Stimulated activated CD4-positive, alpha-beta T cell treated with anti-CD3 and anti-CD28 coated beads, Interleukin-12 subunit alpha, Interleukin-12 subunit beta, amount 100 ng/mL, for 48 hours (primary cell): ENCODE results near the gene SLC9B1.
"Not testable (repeated sequence)": the region's sequence is repeated elsewhere in the genome, so short reads cannot be mapped to it uniquely, and the experiment has no call there.

Experiments
- DNase-seq, 3 donors: peaks; one replicate each; pipeline ENCODE4 v3.0.0-alpha.2; 2020; ENCODE audit warnings: low read depth in 2 of 3, low spot score in 1 of 3

Gene SLC9B1

DNA sequence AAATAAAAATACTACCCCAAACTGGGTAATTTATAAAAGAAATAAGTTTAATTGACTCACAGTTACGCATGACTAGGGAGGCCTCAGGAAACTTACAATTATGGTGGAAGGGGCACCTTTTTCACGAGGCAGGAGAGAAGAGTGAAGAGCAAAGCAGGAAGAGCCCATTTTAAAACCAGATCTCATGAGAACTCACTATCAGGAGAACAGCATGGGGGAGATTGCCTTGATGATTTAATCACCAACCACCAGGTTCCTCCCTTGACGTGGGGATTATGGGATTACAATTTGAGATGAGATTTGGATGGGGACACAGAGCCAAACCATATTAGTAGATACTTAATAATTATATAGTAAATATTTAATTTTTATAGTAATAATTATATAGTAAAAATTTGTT, 140.6 kb downstream of the SLC9B1 start:
- no peak for DNase-seq

DNA sequence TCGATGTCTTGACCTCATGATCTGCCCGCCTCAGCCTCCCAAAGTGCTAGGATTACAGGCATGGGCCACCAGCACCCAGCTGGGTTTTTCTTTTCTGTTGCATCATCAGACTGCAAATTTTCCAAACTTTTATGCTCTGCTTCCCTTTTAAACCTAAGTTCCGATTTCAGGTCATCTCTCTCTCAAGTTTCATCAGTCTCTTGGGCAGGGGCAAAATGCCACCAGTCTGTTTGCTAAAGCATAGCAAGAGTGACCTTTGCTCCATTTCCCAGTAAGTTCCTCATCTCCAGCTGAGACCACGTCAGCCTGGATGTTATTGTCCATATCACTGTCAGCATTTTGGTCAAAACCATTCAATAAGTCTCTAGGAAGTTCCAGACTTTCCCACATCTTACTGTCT, 141.2 kb downstream of the SLC9B1 start:
- not testable (repeated sequence) for DNase-seq

DNA sequence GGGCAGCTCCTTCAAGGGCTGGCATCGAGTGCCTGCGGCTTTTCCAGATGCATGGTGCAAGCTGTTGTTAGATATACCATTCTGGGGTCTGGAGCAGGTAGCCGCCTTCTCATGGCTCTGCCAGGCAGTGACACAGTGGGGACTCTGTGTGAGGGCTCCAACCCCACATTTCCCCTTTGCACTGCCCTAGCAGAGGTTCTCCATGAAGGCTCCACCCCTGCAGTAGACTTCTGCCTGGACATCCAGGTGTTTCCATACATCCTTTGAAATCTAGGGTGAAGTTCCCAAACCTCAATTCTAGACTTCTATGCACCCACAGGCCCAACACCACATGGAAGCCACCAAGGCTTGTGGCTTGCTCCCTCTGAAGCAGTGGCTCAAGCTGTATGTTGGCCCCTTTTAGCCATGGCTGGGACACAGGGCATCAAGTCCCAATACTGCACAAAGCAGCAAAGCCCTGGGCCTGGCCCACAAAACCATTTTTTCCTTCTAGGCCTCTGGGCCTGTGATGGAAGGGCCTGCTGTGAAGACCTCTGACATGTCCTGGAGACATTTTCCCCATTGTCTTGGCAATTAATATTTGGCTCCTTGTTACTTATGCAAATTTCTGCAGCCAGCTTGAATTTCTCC, 141.9 kb downstream of the SLC9B1 start:
- not testable (repeated sequence) for DNase-seq

DNA sequence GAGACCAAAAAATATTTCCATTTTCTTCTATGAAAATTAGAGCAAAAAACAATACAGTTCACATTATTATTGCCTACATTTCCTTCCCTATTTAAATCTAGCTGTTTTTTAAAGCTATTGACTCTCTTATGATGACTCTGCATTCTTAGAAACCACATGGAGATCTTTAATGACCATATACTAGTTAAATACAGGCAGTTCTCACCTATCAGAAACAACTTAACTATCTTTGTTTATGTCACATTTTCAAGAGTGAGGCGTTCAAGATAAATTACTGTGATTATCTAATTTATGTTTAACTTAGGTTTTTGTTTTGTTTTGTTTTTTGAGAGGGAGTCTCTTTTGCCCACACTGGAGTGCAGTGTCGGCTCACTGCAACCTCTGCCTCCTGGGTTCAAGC, 147.7 kb downstream of the SLC9B1 start:
- DNase-seq = no peak

DNA sequence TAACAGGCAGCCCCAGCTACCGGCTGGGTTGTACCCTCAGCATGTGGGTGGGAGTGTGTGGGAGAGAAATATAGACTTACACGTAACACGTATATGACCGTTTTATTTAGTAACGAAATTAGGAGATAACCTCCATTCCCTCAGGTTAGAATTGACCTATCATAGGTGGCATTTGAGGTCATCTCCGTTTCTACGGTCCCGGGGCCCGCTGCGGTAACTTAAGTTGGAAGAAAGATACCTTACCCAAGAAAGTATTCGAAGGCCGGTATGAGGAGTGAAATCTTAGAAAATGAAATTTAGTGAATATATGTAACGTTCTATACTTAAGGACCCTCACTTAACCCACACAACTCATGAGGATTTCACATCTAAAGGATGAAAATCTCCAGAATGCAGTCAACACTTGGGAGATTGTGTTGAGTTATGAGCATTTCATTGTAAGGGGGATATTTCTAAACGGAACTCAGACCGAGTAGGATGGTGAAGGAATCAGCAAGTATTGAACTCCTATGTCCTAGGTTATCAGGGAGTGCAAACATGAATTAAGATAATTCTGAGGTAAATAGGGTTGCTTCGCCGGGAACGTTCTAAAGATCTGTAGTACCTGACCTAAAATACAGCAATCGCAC, 149.8 kb downstream of the SLC9B1 start:
- peak in 1 of 3 donors; percentile 20 for DNase-seq

DNA sequence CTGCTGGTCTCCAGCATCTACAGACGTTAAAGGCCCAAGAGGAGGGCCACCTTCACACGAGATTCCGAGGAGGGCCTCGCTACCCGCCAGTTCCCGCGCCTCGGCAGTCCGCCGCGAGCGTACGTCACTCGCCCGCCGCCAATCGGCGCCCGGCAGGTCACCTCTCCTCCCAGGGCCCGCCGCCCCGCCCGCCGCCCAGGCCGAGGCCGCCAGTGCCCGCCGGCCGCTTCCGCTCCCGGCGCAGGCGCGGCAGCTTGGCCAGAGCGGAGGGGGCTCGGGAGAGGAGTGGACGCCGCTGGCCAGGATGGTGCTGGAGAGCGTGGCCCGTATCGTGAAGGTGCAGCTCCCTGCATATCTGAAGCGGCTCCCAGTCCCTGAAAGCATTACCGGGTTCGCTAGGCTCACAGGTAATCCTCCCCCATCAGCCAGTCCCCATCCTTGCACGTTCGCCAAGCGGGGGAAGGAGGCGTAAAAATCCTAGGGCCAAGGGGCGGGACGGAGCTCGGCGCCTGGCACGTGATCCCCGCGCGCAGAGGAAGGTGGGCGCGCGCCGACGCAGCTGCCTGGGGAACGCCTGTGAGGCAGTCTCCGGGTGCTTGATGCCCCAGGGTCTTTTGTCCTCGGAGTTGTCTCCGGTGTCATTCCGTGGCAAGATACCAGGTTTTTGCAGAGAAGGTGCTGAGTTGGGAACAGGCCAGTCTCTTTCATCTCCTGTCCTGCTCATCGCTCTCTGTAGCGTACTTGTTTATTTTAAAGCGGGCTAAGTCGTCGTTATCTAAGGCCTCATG, 150.5 kb downstream of the SLC9B1 start, which contains the start of gene CISD2:
Gene CISD2 (plus strand): TSS at position 212 of the 788 bp plus-strand sequence. CDS start 93 bp downstream, at position 305.
- peak; percentile 83 to 89 (median 87) for DNase-seq

DNA sequence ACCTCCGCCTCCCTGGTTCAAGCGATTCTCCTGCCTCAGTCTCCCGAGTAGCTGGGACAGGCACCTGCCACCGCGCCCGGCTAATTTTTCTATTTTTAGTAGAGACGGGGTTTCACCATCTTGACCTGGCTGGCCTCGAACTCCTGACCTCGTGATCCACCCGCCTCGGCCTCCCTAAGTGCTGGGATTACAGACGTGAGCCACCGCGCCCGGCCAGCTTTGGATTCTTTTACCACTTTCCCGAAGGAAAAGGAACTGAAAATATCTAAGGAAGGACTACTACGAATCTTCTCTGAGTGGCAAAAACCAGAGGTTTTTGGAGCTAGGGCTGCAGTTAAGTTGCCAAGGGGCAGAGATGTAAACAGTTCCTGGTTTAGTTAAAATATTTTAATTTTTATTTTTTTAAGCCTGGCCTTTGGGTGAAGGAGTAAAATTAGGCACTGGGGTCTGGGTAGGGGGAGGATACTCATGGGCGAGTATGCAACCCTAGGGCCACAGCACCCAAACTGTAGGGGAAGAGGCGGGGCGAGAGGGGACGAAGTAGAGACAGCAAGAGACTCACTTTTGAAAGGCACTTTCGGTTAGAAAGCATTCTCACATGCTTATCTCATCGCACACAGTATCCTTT, 151.2 kb downstream of the SLC9B1 start:
- DNase-seq = peak; percentile 8 to 29 (median 15)

DNA sequence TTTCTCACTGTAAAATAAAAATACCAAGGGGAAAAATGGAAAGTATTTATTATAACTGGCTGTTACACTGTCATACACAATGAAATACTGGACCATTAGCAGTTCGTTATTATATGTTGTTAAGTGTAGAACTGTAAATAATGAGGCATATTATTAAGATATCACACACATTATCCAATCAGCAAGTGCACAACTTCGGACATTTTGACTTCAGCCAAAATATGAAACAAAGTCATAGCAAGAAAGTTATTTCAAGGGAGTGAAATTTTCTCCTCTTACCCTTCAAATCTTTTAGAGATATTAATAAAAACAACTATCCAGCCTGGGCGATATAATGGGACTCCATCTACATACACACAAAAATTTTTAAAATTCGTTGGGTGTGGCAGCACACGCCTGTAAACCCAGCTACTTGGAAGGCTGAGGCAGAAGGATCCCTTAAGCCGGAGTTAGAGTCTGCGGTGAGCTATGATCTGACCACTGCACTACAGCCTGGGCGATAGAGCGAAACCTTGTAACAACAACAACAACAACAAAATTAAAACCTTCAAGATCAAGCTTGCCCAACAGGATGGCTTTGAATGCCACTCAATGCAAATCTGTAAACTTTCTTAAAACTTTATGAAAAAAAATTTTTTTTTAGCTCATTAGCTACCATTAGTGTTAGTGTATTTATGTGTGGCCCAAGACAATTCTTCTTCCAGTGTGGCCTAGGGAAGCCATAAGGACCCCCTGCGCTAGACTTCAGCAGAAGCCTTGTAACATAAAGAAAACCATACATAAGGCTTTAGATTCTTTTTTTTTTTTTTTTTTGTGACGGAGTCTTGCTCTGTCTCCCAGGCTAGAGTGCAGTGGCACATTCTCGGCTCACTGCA, 152.0 kb downstream of the SLC9B1 start:
- no peak for DNase-seq

DNA sequence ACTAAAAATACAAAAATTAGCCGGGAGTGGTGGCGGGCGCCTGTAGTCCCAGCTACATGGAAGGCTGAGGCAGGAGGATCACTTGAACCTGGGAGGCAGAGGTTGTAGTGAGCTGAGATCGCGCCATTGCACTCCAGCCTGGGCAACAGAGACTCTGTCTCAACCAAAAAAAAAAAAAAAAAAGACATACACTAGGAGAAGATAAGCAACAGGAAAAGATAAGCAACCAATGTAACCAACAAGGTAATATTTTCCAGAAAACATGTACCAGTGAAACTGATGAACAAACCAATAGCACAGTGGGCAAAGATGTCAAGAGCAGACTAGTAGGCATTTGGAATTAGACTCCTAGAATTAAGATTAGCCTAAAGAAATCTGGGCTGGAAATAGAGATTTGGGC, 154.2 kb downstream of the SLC9B1 start:
- not testable (repeated sequence) for DNase-seq

DNA sequence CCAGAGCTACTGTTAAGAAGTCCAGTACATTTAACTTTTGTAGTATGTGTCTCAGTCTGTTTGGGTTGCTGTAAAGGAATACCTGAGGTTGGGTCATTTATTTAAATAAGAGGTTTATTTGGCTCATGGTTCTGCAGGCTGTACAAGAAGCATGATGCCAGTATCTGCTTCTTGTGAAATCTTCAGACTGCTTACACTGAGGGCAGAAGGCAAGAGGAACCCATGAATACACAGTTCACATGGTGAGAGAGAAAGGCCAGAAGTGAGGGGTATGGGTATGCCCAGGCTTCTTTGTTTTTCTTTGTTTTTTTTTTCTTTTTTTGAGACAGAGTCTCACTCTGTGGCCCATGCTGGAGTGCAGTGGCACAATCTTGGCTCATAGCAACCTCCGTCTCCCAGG, 156.8 kb downstream of the SLC9B1 start:
- DNase-seq = no peak

DNA sequence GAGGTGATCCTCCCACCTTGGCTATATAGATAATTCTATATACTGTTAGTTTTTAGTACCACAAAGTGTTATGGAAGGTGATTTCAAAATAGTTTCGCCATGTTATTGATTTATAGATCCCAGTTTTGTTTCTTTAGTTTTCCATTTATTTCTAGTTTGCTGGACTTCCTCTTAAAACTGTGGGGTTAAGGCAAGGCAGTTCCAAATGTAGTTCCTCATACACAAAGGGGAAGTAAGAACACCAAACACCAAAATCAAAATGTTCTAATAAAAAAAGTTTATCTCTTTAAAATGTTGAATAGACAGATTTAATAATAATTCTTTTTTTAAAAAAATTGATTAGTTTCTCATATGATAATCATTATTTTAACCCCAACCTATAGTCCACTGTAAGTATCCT, 157.5 kb downstream of the SLC9B1 start:
- no peak for DNase-seq

DNA sequence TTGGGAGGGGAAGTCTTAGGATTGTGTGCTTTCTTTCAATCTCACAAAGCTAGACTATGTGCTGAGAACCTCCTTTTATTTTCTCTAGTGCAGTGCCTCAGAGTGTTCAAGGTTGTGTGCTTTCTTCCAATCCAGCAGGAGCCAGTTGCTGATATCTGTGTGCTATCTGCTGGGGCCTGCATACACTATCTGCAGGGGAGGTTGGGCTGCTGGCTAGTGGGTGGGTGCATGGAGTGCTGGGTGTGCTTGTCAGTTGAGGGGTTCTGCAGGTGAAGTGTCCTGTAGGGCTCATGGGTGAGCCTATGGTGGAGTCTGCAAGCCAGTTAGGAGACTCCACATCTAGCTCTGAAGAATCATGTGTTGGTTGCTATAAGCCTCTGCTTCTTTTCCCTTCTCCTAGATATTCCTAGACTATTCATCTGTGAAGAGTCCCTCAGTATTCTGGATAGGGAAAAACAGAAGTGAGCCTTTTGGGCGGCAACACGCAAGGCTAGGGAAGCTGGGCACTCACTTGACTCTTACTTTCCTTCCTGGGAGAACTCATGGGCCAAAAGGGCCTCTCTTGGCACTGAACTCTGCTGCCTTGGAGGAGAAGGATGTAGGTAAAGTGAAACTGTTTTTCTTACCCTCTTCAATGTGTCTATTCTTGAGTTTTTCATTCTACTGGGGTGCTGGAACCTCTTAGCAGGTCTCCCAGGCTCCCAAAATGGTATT, 158.7 kb downstream of the SLC9B1 start:
- no peak for DNase-seq

DNA sequence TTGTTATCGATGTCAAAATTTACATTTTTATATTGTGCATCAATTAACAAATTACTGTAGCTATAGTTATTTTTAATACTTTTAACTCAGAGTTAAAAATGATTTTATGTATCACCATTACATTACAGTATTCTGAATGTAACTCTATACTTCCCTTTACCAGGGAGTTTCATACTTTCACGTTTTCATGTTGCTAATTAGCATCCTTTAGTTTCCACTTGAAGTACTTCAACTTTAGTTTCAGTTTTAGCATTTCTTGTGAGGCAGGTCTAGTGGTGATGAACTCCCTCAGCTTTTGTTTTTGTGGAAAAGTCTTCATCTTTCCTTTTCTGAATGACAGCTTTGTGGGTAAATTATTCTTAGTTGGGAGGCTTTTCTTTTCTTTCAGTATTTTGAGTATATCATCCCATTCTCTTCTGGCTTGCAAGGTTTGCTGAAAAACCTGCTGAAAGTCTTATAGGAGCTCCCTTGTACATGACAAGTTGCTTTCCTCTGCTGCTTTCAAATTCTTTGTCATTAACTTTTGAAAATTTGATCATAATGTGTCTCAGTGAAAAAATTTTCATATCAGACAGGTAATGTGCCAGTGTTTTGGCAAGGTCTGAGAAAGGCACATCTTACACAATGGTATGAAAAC, 160.6 kb downstream of the SLC9B1 start:
- DNase-seq = no peak
